Measurements from ENCODE around the gene KCNMB4.

Gene KCNMB4

GRCh38 chr12:70355972-70356371, 10.1 kb upstream of the KCNMB4 start:
- no peak for TF ChIP-seq CTCF (IDR thresholded peaks at IDR 0.05; ENCODE audit: control insufficient read depth, extremely low read depth, insufficient read depth)
- H3K4me3 ChIP-seq (ENCODE audit: low read depth, low read length): no peak overlapping the region
- no peak for DNase-seq (ENCODE audit: low read depth)

DNA sequence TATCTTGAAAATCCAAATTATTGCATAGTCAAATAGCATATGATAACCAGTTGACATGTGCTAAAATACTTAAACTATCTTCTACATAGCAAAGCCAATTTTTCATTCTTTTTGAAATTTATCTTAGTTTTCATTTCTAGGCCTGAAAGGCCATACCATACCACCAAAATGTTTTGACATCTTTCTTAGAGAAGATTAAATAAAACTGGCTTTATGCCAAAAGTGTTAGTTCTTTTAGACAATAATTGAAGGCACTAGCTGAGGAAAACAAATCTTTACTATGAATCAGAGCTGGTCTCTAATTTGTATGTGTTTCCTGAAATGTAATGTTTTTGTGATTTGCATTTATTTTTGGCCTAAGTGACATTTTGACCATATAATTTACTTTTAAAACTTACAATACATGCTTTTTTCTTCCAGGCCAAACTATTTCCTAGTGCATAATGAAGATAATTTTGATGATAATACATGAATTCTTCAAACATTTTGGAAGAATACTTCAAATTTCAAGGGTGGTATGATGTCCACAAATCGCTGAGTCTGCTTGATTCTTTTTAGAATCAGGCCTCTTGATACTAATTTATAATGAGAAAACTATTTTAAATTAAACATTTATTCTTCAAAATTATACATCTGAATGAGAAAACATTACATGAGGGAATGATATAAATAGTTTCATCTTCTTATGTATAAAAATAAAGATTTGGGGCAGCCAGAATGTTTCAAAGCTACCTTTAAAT, 6.5 kb upstream of the KCNMB4 start:
- no peak for DNase-seq (ENCODE audit: low read depth)
- no peak overlapping the region for H3K4me3 ChIP-seq (ENCODE audit: low read depth, low read length)
- no peak for TF ChIP-seq CTCF (IDR thresholded peaks at IDR 0.05; ENCODE audit: control insufficient read depth, extremely low read depth, insufficient read depth)

- no peak for DNase-seq (ENCODE audit: low read depth)
- no peak overlapping the region for H3K4me3 ChIP-seq (ENCODE audit: low read depth, low read length)
- TF ChIP-seq CTCF (IDR thresholded peaks at IDR 0.05; ENCODE audit: control insufficient read depth, extremely low read depth, insufficient read depth): no peak
These were observed 5.9 kb upstream of the KCNMB4 start for GRCh38 chr12:70360218-70360617.

- H3K4me3 ChIP-seq (ENCODE audit: low read depth, low read length): no peak overlapping the region
- no peak for TF ChIP-seq CTCF (IDR thresholded peaks at IDR 0.05; ENCODE audit: control insufficient read depth, extremely low read depth, insufficient read depth)
- DNase-seq (ENCODE audit: low read depth): no peak
These were observed 1.2 kb upstream of the KCNMB4 start for GRCh38 chr12:70364695-70365397.

DNA sequence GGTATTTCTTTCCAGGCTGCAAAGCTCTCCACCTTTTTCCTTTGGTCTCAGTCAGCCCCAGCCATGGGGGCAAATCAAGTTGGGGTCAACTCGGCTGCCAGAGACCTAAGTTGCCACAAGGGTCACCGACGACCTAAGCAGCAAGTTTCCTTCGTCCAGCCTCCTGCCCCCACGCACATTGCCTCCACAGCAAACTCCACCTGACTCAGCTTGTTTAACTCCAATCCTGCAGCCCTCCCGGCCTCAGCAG, 767 bp upstream of the KCNMB4 start:
- DNase-seq (ENCODE audit: low read depth): no peak
- peak overlapping the region; percentile 52 for H3K4me3 ChIP-seq (ENCODE audit: low read depth, low read length)
- TF ChIP-seq CTCF (IDR thresholded peaks at IDR 0.05; ENCODE audit: control insufficient read depth, extremely low read depth, insufficient read depth): no peak

- H3K4me3 ChIP-seq (ENCODE audit: low read depth, low read length): peak overlapping the region; percentile 42
- DNase-seq (ENCODE audit: low read depth): peak; percentile 8
- no peak for TF ChIP-seq CTCF (IDR thresholded peaks at IDR 0.05; ENCODE audit: control insufficient read depth, extremely low read depth, insufficient read depth)
These were observed 629 bp downstream of the KCNMB4 start for GRCh38 chr12:70366581-70367257.

Data from LNCaP clone FGC (cell line).